DOHH2 (cell line): ENCODE measurements around the gene FBP1.

Source experiments
- H3F3A ChIP-seq: fragments of 200-600 bp; sonication (generic), shearing (Covaris generic); 2 replicates; pipeline ENCODE4 v1.6.0; 2016; ENCODE audit warnings: antibody characterized with exemption, mild to moderate bottlenecking; ENCODE audit not compliant: control insufficient read depth, insufficient read depth
- H3K27ac ChIP-seq: fragments of 200-600 bp; sonication (generic); 2 replicates; pipeline ENCODE4 v1.5.1; 2014; ENCODE audit warnings: low read depth, mild to moderate bottlenecking, low read length, moderate library complexity
- H3K27me3 ChIP-seq: fragments of 200-600 bp; sonication (generic); 2 replicates; pipeline ENCODE4 v1.6.1; 2014; ENCODE audit warnings: mild to moderate bottlenecking, low read length, mixed read lengths; ENCODE audit not compliant: control insufficient read depth
- H3K36me3 ChIP-seq: fragments of 200-600 bp; sonication (generic); 2 replicates; pipeline ENCODE4 v1.6.1; 2014; ENCODE audit warnings: mild to moderate bottlenecking, low read length, moderate library complexity, mixed read lengths; ENCODE audit not compliant: control insufficient read depth
- H3K4me1 ChIP-seq: fragments of 200-600 bp; sonication (generic); 2 replicates; pipeline ENCODE4 v1.6.1; 2014; ENCODE audit warnings: mild to moderate bottlenecking, low read length, mixed read lengths; ENCODE audit not compliant: control insufficient read depth
- H3K4me2 ChIP-seq: fragments of 200-600 bp; sonication (generic); 2 replicates; pipeline ENCODE4 v1.6.0; 2014; ENCODE audit warnings: mild to moderate bottlenecking, low read length, moderate library complexity
- H3K4me3 ChIP-seq: fragments of 200-600 bp; sonication (generic); 2 replicates; pipeline ENCODE4 v1.5.1; 2014; ENCODE audit warnings: mild to moderate bottlenecking, low read length, mixed read lengths
- H3K79me2 ChIP-seq: fragments of 200-600 bp; sonication (generic); 2 replicates; pipeline ENCODE4 v1.6.1; 2014; ENCODE audit warnings: mild to moderate bottlenecking, low read length, mixed read lengths; ENCODE audit not compliant: control insufficient read depth
- H3K9me2 ChIP-seq: fragments of 200-600 bp; sonication (generic); replicated peaks from 2 replicates; pipeline ENCODE4 v1.6.1; 2014; ENCODE audit warnings: mild to moderate bottlenecking, low read length, mixed read lengths; ENCODE audit not compliant: control insufficient read depth
- H3K9me3 ChIP-seq: fragments of 200-600 bp; sonication (generic); 2 replicates; pipeline ENCODE4 v1.6.1; 2014; ENCODE audit warnings: antibody characterized with exemption, low read length, mixed read lengths; ENCODE audit not compliant: control insufficient read depth, insufficient read depth
- H4K20me1 ChIP-seq: fragments of 200-600 bp; sonication (generic); 2 replicates; pipeline ENCODE4 v1.6.0; 2014; ENCODE audit warnings: low read depth, mild to moderate bottlenecking, antibody characterized with exemption, low read length, moderate library complexity; ENCODE audit not compliant: control insufficient read depth, insufficient read depth
- CTCF ChIP-seq: fragments of 200-600 bp; sonication (generic); IDR thresholded peaks from one replicate; pipeline ENCODE4 v1.5.1; 2014; ENCODE audit warnings: antibody characterized with exemption, mild to moderate bottlenecking, low read depth, low read length; ENCODE audit not compliant: poor library complexity, severe bottlenecking
- EZH2phosphoT487 ChIP-seq: fragments of 200-600 bp; sonication (generic); IDR thresholded peaks from 2 replicates; pipeline ENCODE4 v1.6.1; 2017; ENCODE audit warnings: borderline replicate concordance, mild to moderate bottlenecking, antibody characterized with exemption, low read length, moderate library complexity, mixed read lengths

The FBP1 gene

DNA sequence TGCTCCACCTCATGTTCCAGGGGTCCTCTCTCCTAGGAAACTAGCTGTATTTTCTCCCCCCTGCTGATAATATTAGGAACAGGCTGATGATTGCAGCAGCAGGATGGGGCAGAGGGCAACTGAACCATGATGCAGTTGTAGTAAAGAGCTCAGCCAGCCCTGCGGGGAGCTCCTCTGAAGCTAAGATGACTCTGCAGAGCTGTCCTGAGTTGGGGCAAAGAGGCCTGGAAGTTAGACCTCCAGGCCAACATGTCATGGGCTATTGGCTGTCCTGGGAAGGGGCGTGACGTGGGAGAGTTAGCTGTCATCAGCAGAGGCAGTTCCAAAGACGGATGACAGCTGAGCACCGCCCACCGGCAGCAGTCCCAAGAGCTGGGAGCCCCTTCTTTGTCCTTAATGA lies 6.6 kb upstream of the FBP1 start:
- Histone ChIP-seq H3K36me3 (no peaks in the 10 kb centered on the region), H3K79me2 (no peaks in the 10 kb centered on the region), H3K27ac (no peak overlapping the region), H3K27me3 (no peaks in the 10 kb centered on the region), H3F3A (no peaks in the 10 kb centered on the region), H3K9me2 (no peaks in the 10 kb centered on the region), H3K4me3 (no peak overlapping the region), H4K20me1 (no peaks in the 10 kb centered on the region), H3K4me1 (no peaks in the 10 kb centered on the region), H3K4me2 (no peak overlapping the region), H3K9me3 (no peaks in the 10 kb centered on the region)
- no peak for TF ChIP-seq CTCF
- no peak for TF ChIP-seq EZH2phosphoT487

- H3K9me3 ChIP-seq: no peaks in the 10 kb centered on the region
- H3K27me3 ChIP-seq: peaks cover 9% of the 10 kb centered on the region
- no peaks in the 10 kb centered on the region for H3K4me1 ChIP-seq
- H4K20me1 ChIP-seq: no peaks in the 10 kb centered on the region
- no peaks in the 10 kb centered on the region for H3K36me3 ChIP-seq
- TF ChIP-seq CTCF: no peak
- no peak for TF ChIP-seq EZH2phosphoT487
- no peak overlapping the region for H3K27ac ChIP-seq
- H3K4me2 ChIP-seq: no peak overlapping the region
- no peaks in the 10 kb centered on the region for H3K79me2 ChIP-seq
- no peaks in the 10 kb centered on the region for H3F3A ChIP-seq
- H3K4me3 ChIP-seq: no peak overlapping the region
- no peaks in the 10 kb centered on the region for H3K9me2 ChIP-seq
These were observed 5.2 kb upstream of the FBP1 start for GRCh38 chr9:94644543-94644942.

GRCh38 chr9:94643741-94644140 lies 4.4 kb upstream of the FBP1 start:
- no peaks in the 10 kb centered on the region for H3K79me2 ChIP-seq
- H3K4me2 ChIP-seq: no peak overlapping the region
- no peaks in the 10 kb centered on the region for H3F3A ChIP-seq
- no peak overlapping the region for H3K4me3 ChIP-seq
- no peaks in the 10 kb centered on the region for H3K4me1 ChIP-seq
- H3K9me3 ChIP-seq: peaks cover 5% of the 10 kb centered on the region
- H3K27ac ChIP-seq: no peak overlapping the region
- no peaks in the 10 kb centered on the region for H4K20me1 ChIP-seq
- H3K9me2 ChIP-seq: no peaks in the 10 kb centered on the region
- peaks cover 17% of the 10 kb centered on the region for H3K27me3 ChIP-seq
- TF ChIP-seq EZH2phosphoT487 (no peak), CTCF (no peak)
- H3K36me3 ChIP-seq: no peaks in the 10 kb centered on the region

GRCh38 chr9:94643176-94643575 lies 3.9 kb upstream of the FBP1 start:
- no peak overlapping the region for H3K27ac ChIP-seq
- H3F3A ChIP-seq: no peaks in the 10 kb centered on the region
- no peaks in the 10 kb centered on the region for H3K79me2 ChIP-seq
- H3K9me2 ChIP-seq: no peaks in the 10 kb centered on the region
- no peak overlapping the region for H3K4me2 ChIP-seq
- no peaks in the 10 kb centered on the region for H3K36me3 ChIP-seq
- no peaks in the 10 kb centered on the region for H3K4me1 ChIP-seq
- H3K9me3 ChIP-seq: peaks cover 6% of the 10 kb centered on the region
- H3K27me3 ChIP-seq: peaks cover 23% of the 10 kb centered on the region
- TF ChIP-seq CTCF (no peak), EZH2phosphoT487 (no peak)
- H3K4me3 ChIP-seq: no peak overlapping the region
- no peaks in the 10 kb centered on the region for H4K20me1 ChIP-seq
